GM18520 (cell line): ENCODE results near the gene EN2.

Experiments used
- ATAC-seq: cut with Tn5 transposase; IDR thresholded peaks from one replicate; pipeline ENCODE4 v1.9.1; 2021; ENCODE audit not compliant: unreplicated experiment

EN2 gene

GRCh38 chr7:155450558-155450969 lies 7.4 kb upstream of the EN2 start:
- ATAC-seq = no peak

- ATAC-seq = no peak
These were observed 6.7 kb upstream of the EN2 start for GRCh38 chr7:155450970-155451801.

GRCh38 chr7:155451840-155452239 lies 6.1 kb upstream of the EN2 start:
- ATAC-seq = no peak

GRCh38 chr7:155452505-155453295 lies 5.2 kb upstream of the EN2 start:
- no peak for ATAC-seq

GRCh38 chr7:155453296-155454182 lies 4.4 kb upstream of the EN2 start:
- no peak for ATAC-seq

GRCh38 chr7:155454183-155455112 lies 3.5 kb upstream of the EN2 start:
- no peak for ATAC-seq

- no peak for ATAC-seq
These were observed 2.7 kb upstream of the EN2 start for GRCh38 chr7:155455132-155455693.

GRCh38 chr7:155455776-155456737 lies 1.9 kb upstream of the EN2 start:
- no peak for ATAC-seq

- ATAC-seq = no peak
These were observed 988 bp upstream of the EN2 start for GRCh38 chr7:155456738-155457543.

- no peak for ATAC-seq
These were observed 302 bp upstream of the EN2 start for GRCh38 chr7:155457544-155458110.

- ATAC-seq = no peak
These were observed 1.2 kb downstream of the EN2 start for GRCh38 chr7:155458878-155459699.

- no peak for ATAC-seq
These were observed 2.0 kb downstream of the EN2 start for GRCh38 chr7:155459700-155460461.

GRCh38 chr7:155460926-155461613 lies 3.1 kb downstream of the EN2 start:
- ATAC-seq = no peak

- no peak for ATAC-seq
These were observed 3.7 kb downstream of the EN2 start for GRCh38 chr7:155461631-155462030.

- ATAC-seq = no peak
These were observed 4.3 kb downstream of the EN2 start for GRCh38 chr7:155462163-155462735.
